CD4-positive, alpha-beta T cell treated with Interleukin-17A for 4 hours (primary cell): ENCODE results near the gene OR7A10.
"Not testable (repeated sequence)": the region's sequence is repeated elsewhere in the genome, so short reads cannot be mapped to it uniquely, and the experiment has no call there.

Experiments
- DNase-seq: peaks from one replicate; pipeline ENCODE4 v3.0.0-alpha.2; 2020; ENCODE audit warnings: mixed read lengths

Gene OR7A10

GRCh38 chr19:14792250-14792649 is 56.5 kb downstream of the OR7A10 start:
- not testable (repeated sequence) for DNase-seq
